ENCODE data around the gene RBM20.

The RBM20 gene

GRCh38 chr10:110744782-110745181, 100.6 kb downstream of the RBM20 start:
- no peak for DNase-seq

- DNase-seq, result peak; percentile 32 to 47
Measured at GRCh38 chr10:110746254-110746826, 102.2 kb downstream of the RBM20 start.

GRCh38 chr10:110746969-110747608, 103.0 kb downstream of the RBM20 start:
- no peak for DNase-seq

GRCh38 chr10:110747609-110748464, 103.7 kb downstream of the RBM20 start:
- DNase-seq, result no peak

GRCh38 chr10:110748970-110749369, 104.8 kb downstream of the RBM20 start:
- no peak for DNase-seq

GRCh38 chr10:110750931-110751330, 106.8 kb downstream of the RBM20 start:
- no peak for DNase-seq

GRCh38 chr10:110751850-110752249, 107.7 kb downstream of the RBM20 start:
- DNase-seq, result no peak

GRCh38 chr10:110753462-110753861, 109.3 kb downstream of the RBM20 start:
- DNase-seq, result no peak

GRCh38 chr10:110754375-110755105, 110.4 kb downstream of the RBM20 start:
- DNase-seq, result no peak

GRCh38 chr10:110755781-110756180, 111.6 kb downstream of the RBM20 start:
- no peak for DNase-seq

- DNase-seq, result no peak
Measured at GRCh38 chr10:110756876-110757275, 112.7 kb downstream of the RBM20 start.

GRCh38 chr10:110757586-110757985, 113.5 kb downstream of the RBM20 start:
- no peak for DNase-seq

GRCh38 chr10:110758128-110758765, 114.1 kb downstream of the RBM20 start:
- no peak for DNase-seq

GRCh38 chr10:110758898-110759297, 114.8 kb downstream of the RBM20 start:
- no peak for DNase-seq

GRCh38 chr10:110759523-110759922, 115.4 kb downstream of the RBM20 start:
- no peak for DNase-seq

GRCh38 chr10:110762109-110762848, 118.1 kb downstream of the RBM20 start:
- no peak for DNase-seq

- DNase-seq, result no peak
Measured at GRCh38 chr10:110762849-110763211, 118.7 kb downstream of the RBM20 start.

- DNase-seq, result no peak
Measured at GRCh38 chr10:110764378-110764777, 120.2 kb downstream of the RBM20 start.

- DNase-seq, result no peak
Measured at GRCh38 chr10:110764793-110765512, 120.8 kb downstream of the RBM20 start.

- no peak for DNase-seq
Measured at GRCh38 chr10:110765513-110766319, 121.6 kb downstream of the RBM20 start.
